Measurements from ENCODE around the gene TASOR2. TPM values are rescaled to one million over a fixed set of nuclear protein-coding genes. Genes with fewer than 3 reads are reported as not detected.

Gene TASOR2
- total RNA-seq, 1 experiment from 2014 or later, result 80.3 TPM

- TF ChIP-seq MAX (IDR thresholded peaks at IDR 0.05) (no peak), FOSL1 (IDR thresholded peaks at IDR 0.05; ENCODE audit: low read depth) (no peak), EZH2phosphoT487 (IDR thresholded peaks at IDR 0.05; ENCODE audit: borderline replicate concordance) (no peak), SRF (IDR thresholded peaks at IDR 0.05; ENCODE audit: low read depth) (no peak), POLR2AphosphoS5 (IDR thresholded peaks at IDR 0.05; ENCODE audit: low read depth, low read length) (no peak), ZNF274 (IDR thresholded peaks at IDR 0.05; ENCODE audit: low read depth, low read length) (no peak), ZFX (IDR thresholded peaks at IDR 0.05) (no peak), POLR2A (IDR thresholded peaks at IDR 0.05; ENCODE audit: borderline replicate concordance, extremely low read depth, insufficient read depth, insufficient read length) (no peak)
Measured at GRCh38 chr10:5698062-5698461, 13.4 kb downstream of the TASOR2 start (continued).

- Histone ChIP-seq H3K4me1 (ENCODE audit: control insufficient read depth in 1 of 2, insufficient read depth in 2 of 2, low read length in 2 of 2) (no peaks in the 10 kb centered on the region), H3K27ac (ENCODE audit: low read depth, low read length) (no peak overlapping the region), H3K27me3 (ENCODE audit: insufficient read depth, low read length) (no peaks in the 10 kb centered on the region), H4K20me1 (ENCODE audit: insufficient read depth) (no peaks in the 10 kb centered on the region; the same call in 1 of the 2 replicates), H2AFZ (ENCODE audit: low read depth, low read length, poor library complexity, severe bottlenecking) (no peak overlapping the region), H3K4me2 (ENCODE audit: low read length) (no peak overlapping the region), H3K9me3 (ENCODE audit: control insufficient read depth in 1 of 2, insufficient read depth in 1 of 2, low read depth in 1 of 2, low read length in 2 of 2) (no peaks in the 10 kb centered on the region), H3K36me3 (ENCODE audit: control insufficient read depth in 1 of 2, insufficient read depth in 2 of 2, low read length in 2 of 2) (no peaks in the 10 kb centered on the region), H3K9ac (ENCODE audit: low read length) (no peak overlapping the region), H3K79me2 (ENCODE audit: insufficient read depth, low read length) (peaks cover 98% of the 10 kb centered on the region), H3K9me2 (ENCODE audit: insufficient read depth) (no peaks in the 10 kb centered on the region), H3K4me3 (replicated peaks in 1 of 2; ENCODE audit: low read depth in 1 of 2, low read length in 2 of 2) (no peak overlapping the region)
- intact Hi-C loops (cut with micrococcal nuclease), result no loop called here
- CTCF ChIA-PET, result no interaction called here
- RAD21 ChIA-PET (ENCODE audit: low non-redundant PET in 1 of 2, low total read pairs in 2 of 2, uncharacterized antibody in 2 of 2, unreplicated experiment in 2 of 2), result no interaction called here
- no peak for ATAC-seq
- TF ChIP-seq EZH2 (IDR thresholded peaks at IDR 0.05) (no peak), ZBTB33 (IDR thresholded peaks at IDR 0.05; ENCODE audit: extremely low read depth, insufficient replicate concordance, low read length) (no peak), CTCF (IDR thresholded peaks at IDR 0.05 in 2 of 3, conservative IDR thresholded peaks at IDR 0.05 in 1 of 3; ENCODE audit: borderline replicate concordance in 1 of 3, insufficient read depth in 1 of 3, low read depth in 2 of 3, low read length in 2 of 3) (no peak), ZFX (IDR thresholded peaks at IDR 0.05) (no peak), JUND (IDR thresholded peaks at IDR 0.05) (no peak), CBX3 (IDR thresholded peaks at IDR 0.05; ENCODE audit: low read depth) (no peak), SRF (IDR thresholded peaks at IDR 0.05; ENCODE audit: low read depth) (no peak), FOSL1 (IDR thresholded peaks at IDR 0.05; ENCODE audit: low read depth) (no peak), MAX (IDR thresholded peaks at IDR 0.05) (no peak), ATF3 (IDR thresholded peaks at IDR 0.05) (no peak), SIN3A (IDR thresholded peaks at IDR 0.05; ENCODE audit: low read depth) (no peak), REST (IDR thresholded peaks at IDR 0.05; ENCODE audit: low read depth) (no peak), ELF1 (IDR thresholded peaks at IDR 0.05; ENCODE audit: borderline replicate concordance, low read depth) (no peak), EGR1 (IDR thresholded peaks at IDR 0.05; ENCODE audit: low read depth) (no peak), RAD21 (IDR thresholded peaks at IDR 0.05; ENCODE audit: low read depth) (no peak)
- POLR2A ChIA-PET, result no interaction called here
- no TSS peak for BruUV-seq (replicated peaks)
- no peak for DNase-seq (ENCODE audit: low read depth, low spot score)
Measured at GRCh38 chr10:5708356-5708755, 23.7 kb downstream of the TASOR2 start.

Measured in HCT116 (cell line).